Nephron (organoid): Measurements from ENCODE around the gene BICC1.
A peak's percentile ranks its signal among the peaks of the same experiment; 100 is the strongest.

ENCODE experiments used
- H3K27ac Mint-ChIP-seq, 3 experiments: 2 replicates each; pipeline ENCODE4 v1.8.0; 2020; ENCODE audit warnings: mixed read lengths in 3 of 3, mild to moderate bottlenecking in 2 of 3, moderate library complexity in 1 of 3
- H3K27me3 Mint-ChIP-seq: 2 replicates; pipeline ENCODE4 v1.8.0; 2021; ENCODE audit warnings: low read depth, mild to moderate bottlenecking, moderate library complexity, mixed read lengths
- H3K36me3 Mint-ChIP-seq: 2 replicates; pipeline ENCODE4 v1.8.0; 2020; ENCODE audit warnings: low read depth, mixed read lengths
- H3K4me1 Mint-ChIP-seq: 2 replicates; pipeline ENCODE4 v1.8.0; 2020; ENCODE audit warnings: mixed read lengths
- H3K4me3 Mint-ChIP-seq, 3 experiments: 2 replicates each; pipeline ENCODE4 v1.8.0; 2020; ENCODE audit warnings: mild to moderate bottlenecking in 3 of 3, mixed read lengths in 3 of 3, moderate library complexity in 2 of 3
- H3K9me3 Mint-ChIP-seq: 2 replicates; pipeline ENCODE4 v1.8.0; 2020; ENCODE audit warnings: mixed read lengths
- TF ChIP-seq, protein P1 (sequence below), 3 experiments: fragments of 200-600 bp; sonication (generic); IDR thresholded peaks; one replicate each; pipeline ENCODE4 v1.5.0; 2021; ENCODE audit warnings: antibody characterized with exemption in 3 of 3; ENCODE audit not compliant: unreplicated experiment in 3 of 3

BICC1 gene

DNA sequence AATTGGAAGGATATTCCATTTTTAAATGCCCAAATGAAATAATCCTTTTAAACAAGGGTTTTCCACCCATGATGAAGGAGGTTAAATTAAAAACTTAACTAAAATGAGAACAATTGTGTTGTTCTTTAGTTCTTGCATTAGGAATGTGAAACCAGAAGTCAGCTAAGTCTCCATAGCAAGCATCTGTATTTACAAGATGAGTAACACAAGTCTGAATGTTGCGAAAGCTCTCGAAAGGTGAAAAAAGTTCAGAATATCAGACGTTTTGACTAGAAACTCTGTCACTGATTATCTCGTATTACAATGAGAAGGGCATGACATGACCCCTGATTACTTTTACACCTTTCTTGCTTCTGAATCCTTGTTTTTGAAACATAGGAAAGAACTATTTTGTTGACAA lies 149.6 kb downstream of the BICC1 start:
- Mint-ChIP-seq H3K4me3 (no peak overlapping the region), H3K27ac (no peak overlapping the region), H3K9me3 (peaks cover 25% of the 10 kb centered on the region), H3K27me3 (no peaks in the 10 kb centered on the region), H3K36me3 (peaks cover 19% of the 10 kb centered on the region), H3K4me1 (peaks cover 13% of the 10 kb centered on the region)
- TF ChIP-seq, protein P1, sequence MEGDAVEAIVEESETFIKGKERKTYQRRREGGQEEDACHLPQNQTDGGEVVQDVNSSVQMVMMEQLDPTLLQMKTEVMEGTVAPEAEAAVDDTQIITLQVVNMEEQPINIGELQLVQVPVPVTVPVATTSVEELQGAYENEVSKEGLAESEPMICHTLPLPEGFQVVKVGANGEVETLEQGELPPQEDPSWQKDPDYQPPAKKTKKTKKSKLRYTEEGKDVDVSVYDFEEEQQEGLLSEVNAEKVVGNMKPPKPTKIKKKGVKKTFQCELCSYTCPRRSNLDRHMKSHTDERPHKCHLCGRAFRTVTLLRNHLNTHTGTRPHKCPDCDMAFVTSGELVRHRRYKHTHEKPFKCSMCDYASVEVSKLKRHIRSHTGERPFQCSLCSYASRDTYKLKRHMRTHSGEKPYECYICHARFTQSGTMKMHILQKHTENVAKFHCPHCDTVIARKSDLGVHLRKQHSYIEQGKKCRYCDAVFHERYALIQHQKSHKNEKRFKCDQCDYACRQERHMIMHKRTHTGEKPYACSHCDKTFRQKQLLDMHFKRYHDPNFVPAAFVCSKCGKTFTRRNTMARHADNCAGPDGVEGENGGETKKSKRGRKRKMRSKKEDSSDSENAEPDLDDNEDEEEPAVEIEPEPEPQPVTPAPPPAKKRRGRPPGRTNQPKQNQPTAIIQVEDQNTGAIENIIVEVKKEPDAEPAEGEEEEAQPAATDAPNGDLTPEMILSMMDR (IDR thresholded peaks at IDR 0.05; ENCODE audit: unreplicated experiment in 3 of 3): no peak

- no peaks in the 10 kb centered on the region for H3K27me3 Mint-ChIP-seq
- TF ChIP-seq, protein P1 (IDR thresholded peaks at IDR 0.05; ENCODE audit: unreplicated experiment in 3 of 3): no peak
- H3K36me3 Mint-ChIP-seq: peaks cover 19% of the 10 kb centered on the region
- peaks cover 25% of the 10 kb centered on the region for H3K9me3 Mint-ChIP-seq
- H3K4me1 Mint-ChIP-seq: peaks cover 22% of the 10 kb centered on the region
- no peak overlapping the region for H3K4me3 Mint-ChIP-seq
- peak overlapping the region in 2 of 3 experiments; percentile 0 to 16 for H3K27ac Mint-ChIP-seq
Observed at GRCh38 chr10:58665361-58665760, 152.7 kb downstream of the BICC1 start.

GRCh38 chr10:58666024-58666423 lies 153.4 kb downstream of the BICC1 start:
- peak overlapping the region in 2 of 3 experiments; percentile 0 to 45 for H3K27ac Mint-ChIP-seq
- H3K4me1 Mint-ChIP-seq: peaks cover 22% of the 10 kb centered on the region
- H3K9me3 Mint-ChIP-seq: peaks cover 24% of the 10 kb centered on the region
- H3K4me3 Mint-ChIP-seq: no peak overlapping the region
- H3K27me3 Mint-ChIP-seq: no peaks in the 10 kb centered on the region
- TF ChIP-seq, protein P1 (IDR thresholded peaks at IDR 0.05; ENCODE audit: unreplicated experiment in 3 of 3): no peak
- H3K36me3 Mint-ChIP-seq: peaks cover 19% of the 10 kb centered on the region

- Mint-ChIP-seq H3K36me3 (peaks cover 19% of the 10 kb centered on the region), H3K4me3 (no peak overlapping the region), H3K9me3 (peaks cover 20% of the 10 kb centered on the region), H3K4me1 (peaks cover 22% of the 10 kb centered on the region), H3K27ac (peak overlapping the region in 2 of 3 experiments; percentile 0 to 58), H3K27me3 (no peaks in the 10 kb centered on the region)
- TF ChIP-seq, protein P1 (IDR thresholded peaks at IDR 0.05; ENCODE audit: unreplicated experiment in 3 of 3): no peak
Observed at GRCh38 chr10:58667658-58668310, 155.1 kb downstream of the BICC1 start.

- Mint-ChIP-seq H3K27ac (no peak overlapping the region), H3K27me3 (no peaks in the 10 kb centered on the region), H3K4me1 (peaks cover 5% of the 10 kb centered on the region), H3K4me3 (no peak overlapping the region), H3K36me3 (peaks cover 11% of the 10 kb centered on the region), H3K9me3 (peaks cover 14% of the 10 kb centered on the region)
- TF ChIP-seq, protein P1 (IDR thresholded peaks at IDR 0.05; ENCODE audit: unreplicated experiment in 3 of 3): no peak
Observed at GRCh38 chr10:58672845-58673244, 160.2 kb downstream of the BICC1 start.

GRCh38 chr10:58674251-58674650 lies 161.6 kb downstream of the BICC1 start:
- peaks cover 26% of the 10 kb centered on the region for H3K9me3 Mint-ChIP-seq
- H3K4me1 Mint-ChIP-seq: no peaks in the 10 kb centered on the region
- peaks cover 11% of the 10 kb centered on the region for H3K36me3 Mint-ChIP-seq
- TF ChIP-seq, protein P1 (IDR thresholded peaks at IDR 0.05; ENCODE audit: unreplicated experiment in 3 of 3): no peak
- no peak overlapping the region for H3K4me3 Mint-ChIP-seq
- no peaks in the 10 kb centered on the region for H3K27me3 Mint-ChIP-seq
- H3K27ac Mint-ChIP-seq: no peak overlapping the region
